SK-N-SH treated with all-trans-retinoic acid at 6 μM for 48 hours (cell line): ENCODE measurements around the gene UTS2R.

ENCODE experiments used
- ATAC-seq: fragments of 200-7000 bp; cut with Tn5 transposase; 3 replicates; pipeline ENCODE4 v1.9.1; 2020; ENCODE audit warnings: mild to moderate bottlenecking, moderate library complexity
- ARNTL ChIP-seq: fragments of 450-650 bp; formaldehyde crosslinking; IDR thresholded peaks from 2 replicates; pipeline ENCODE4 v1.5.0; 2020; ENCODE audit warnings: low read depth, mild to moderate bottlenecking, moderate library complexity, borderline replicate concordance
- BACH2 ChIP-seq: fragments of 250-450 bp; sonication (Bioruptor Pico); IDR thresholded peaks from 2 replicates; pipeline ENCODE4 v1.9.0; 2021; ENCODE audit warnings: mild to moderate bottlenecking, borderline replicate concordance
- CREB5 ChIP-seq: fragments of 250-450 bp; sonication (Bioruptor Pico); IDR thresholded peaks from 2 replicates; pipeline ENCODE4 v1.5.1; 2020; ENCODE audit warnings: low read depth, mild to moderate bottlenecking, moderate library complexity
- CSDC2 ChIP-seq: fragments of 250-450 bp; sonication (Bioruptor Pico); IDR thresholded peaks from 2 replicates; pipeline ENCODE4 v1.5.0; 2020; ENCODE audit warnings: mild to moderate bottlenecking, moderate library complexity
- ESRRG ChIP-seq: fragments of 250-450 bp; sonication (Bioruptor Pico); IDR thresholded peaks from 2 replicates; pipeline ENCODE4 v1.6.1; 2021; ENCODE audit warnings: mild to moderate bottlenecking
- GLIS3 ChIP-seq: fragments of 250-450 bp; sonication (Bioruptor Pico); IDR thresholded peaks from 2 replicates; pipeline ENCODE4 v1.5.0; 2020; ENCODE audit warnings: mild to moderate bottlenecking, moderate library complexity
- ISL1 ChIP-seq: fragments of 250-450 bp; sonication (Bioruptor Pico); IDR thresholded peaks from 2 replicates; pipeline ENCODE4 v2.1.2; 2022; ENCODE audit warnings: mild to moderate bottlenecking, moderate library complexity
- OSR1 ChIP-seq: fragments of 250-450 bp; sonication (Bioruptor Pico); IDR thresholded peaks from 2 replicates; pipeline ENCODE4 v1.8.0; 2022; ENCODE audit warnings: moderate library complexity, mild to moderate bottlenecking, inconsistent platforms
- PPARA ChIP-seq: fragments of 250-450 bp; sonication (Bioruptor Pico); IDR thresholded peaks from 2 replicates; pipeline ENCODE4 v1.5.0; 2020; ENCODE audit warnings: mild to moderate bottlenecking, borderline replicate concordance
- RARB ChIP-seq: fragments of 250-450 bp; sonication (Bioruptor Pico); IDR thresholded peaks from 2 replicates; pipeline ENCODE4 v1.8.0; 2021; ENCODE audit warnings: mild to moderate bottlenecking, moderate library complexity
- SNAI2 ChIP-seq: fragments of 250-450 bp; sonication (Bioruptor Pico); IDR thresholded peaks from 2 replicates; pipeline ENCODE4 v1.5.0; 2020; ENCODE audit warnings: mild to moderate bottlenecking, moderate library complexity
- TCF4 ChIP-seq: fragments of 250-450 bp; sonication (Bioruptor Pico); IDR thresholded peaks from 2 replicates; pipeline ENCODE4 v1.8.0; 2021; ENCODE audit warnings: mild to moderate bottlenecking, moderate library complexity, borderline replicate concordance
- TOX ChIP-seq: fragments of 250-450 bp; sonication (Bioruptor Pico); IDR thresholded peaks from 2 replicates; pipeline ENCODE4 v1.8.0; 2021; ENCODE audit warnings: mild to moderate bottlenecking, moderate library complexity, borderline replicate concordance
- ZC3H10 ChIP-seq: fragments of 250-450 bp; sonication (Bioruptor Pico); IDR thresholded peaks from 2 replicates; pipeline ENCODE4 v1.5.1; 2021; ENCODE audit warnings: mild to moderate bottlenecking, moderate library complexity
- ZFP3 ChIP-seq: fragments of 250-450 bp; sonication (Bioruptor Pico); IDR thresholded peaks from 2 replicates; pipeline ENCODE4 v1.5.0; 2020; ENCODE audit warnings: mild to moderate bottlenecking, moderate library complexity
- ZFP30 ChIP-seq: fragments of 450-650 bp; formaldehyde crosslinking; IDR thresholded peaks from 2 replicates; pipeline ENCODE4 v1.5.0; 2022; ENCODE audit warnings: mild to moderate bottlenecking, moderate library complexity
- ZNF565 ChIP-seq: fragments of 450-650 bp; formaldehyde crosslinking; conservative IDR thresholded peaks from 2 replicates; pipeline ENCODE4 v1.5.0; 2020; ENCODE audit warnings: low read depth, mild to moderate bottlenecking, moderate library complexity
- ZNF70 ChIP-seq: fragments of 450-650 bp; formaldehyde crosslinking; IDR thresholded peaks from 2 replicates; pipeline ENCODE4 v1.5.0; 2020; ENCODE audit warnings: mild to moderate bottlenecking, moderate library complexity
- ZNF8 ChIP-seq: fragments of 450-650 bp; formaldehyde crosslinking; IDR thresholded peaks from 2 replicates; pipeline ENCODE4 v1.5.0; 2020; ENCODE audit warnings: mild to moderate bottlenecking, moderate library complexity
- TF ChIP-seq, protein P1 (sequence below): fragments of 250-450 bp; sonication (Bioruptor Pico); IDR thresholded peaks from 2 replicates; pipeline ENCODE4 v1.5.1; 2021; ENCODE audit warnings: mild to moderate bottlenecking, moderate library complexity
- TF ChIP-seq, protein P2 (sequence below): fragments of 250-450 bp; sonication (Bioruptor Pico); IDR thresholded peaks from 2 replicates; pipeline ENCODE4 v1.8.0; 2021; ENCODE audit warnings: low read depth, mild to moderate bottlenecking, moderate library complexity, borderline replicate concordance
- TF ChIP-seq, protein P3 (sequence below): fragments of 250-450 bp; sonication (Bioruptor Pico); IDR thresholded peaks from 2 replicates; pipeline ENCODE4 v1.5.0; 2020; ENCODE audit warnings: mild to moderate bottlenecking, moderate library complexity

The UTS2R gene

DNA sequence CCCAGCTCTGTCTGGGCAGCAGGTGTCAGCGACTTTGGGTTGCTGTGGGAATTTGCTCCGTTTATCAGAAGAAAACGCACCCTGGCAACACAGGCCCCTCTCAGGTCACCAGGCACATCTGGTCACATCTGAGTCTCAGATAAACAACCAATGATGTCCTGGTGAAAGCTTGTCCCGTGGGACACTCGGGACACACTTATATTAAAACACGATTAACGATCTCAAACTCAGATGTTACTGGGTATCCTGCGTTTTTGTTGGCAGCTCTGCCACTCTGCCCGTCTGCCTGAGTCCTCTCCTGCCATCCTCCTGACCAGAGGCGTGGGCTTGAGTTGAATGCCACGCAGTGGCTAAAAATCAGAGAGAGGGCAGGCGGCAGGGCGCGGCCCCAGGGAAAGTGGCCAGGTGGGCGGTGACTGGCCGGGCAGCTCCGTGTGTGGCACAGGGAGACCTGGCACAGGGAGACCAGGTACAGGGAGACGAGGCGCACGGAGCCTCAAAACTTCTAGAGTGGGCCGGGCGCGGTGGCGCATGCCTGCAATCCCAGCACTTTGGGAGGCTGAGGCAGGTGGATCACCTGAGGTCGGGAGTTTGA, 40.1 kb upstream of the UTS2R start:
- no peak for TF ChIP-seq ZFP3 (CRISPR knock-in tag)
- TF ChIP-seq PPARA (CRISPR knock-in tag): no peak
- TF ChIP-seq ARNTL (CRISPR knock-in tag): no peak
- no peak for TF ChIP-seq CSDC2 (CRISPR knock-in tag)
- no peak for TF ChIP-seq CREB5 (CRISPR knock-in tag)
- no peak for TF ChIP-seq ZNF70 (CRISPR knock-in tag)
- TF ChIP-seq ZFP30 (CRISPR knock-in tag): no peak
- TF ChIP-seq RARB (CRISPR knock-in tag): no peak
- TF ChIP-seq ISL1 (CRISPR knock-in tag): no peak
- TF ChIP-seq, all 23 proteins: peak for 0
- ATAC-seq: no peak

- ATAC-seq: peak; percentile 24
- TF ChIP-seq BACH2: no peak
- TF ChIP-seq ISL1 (CRISPR knock-in tag): no peak
- no peak for TF ChIP-seq ZNF565
- TF ChIP-seq ZFP30 (CRISPR knock-in tag): no peak
- TF ChIP-seq PPARA (CRISPR knock-in tag): no peak
- TF ChIP-seq, protein P1, sequence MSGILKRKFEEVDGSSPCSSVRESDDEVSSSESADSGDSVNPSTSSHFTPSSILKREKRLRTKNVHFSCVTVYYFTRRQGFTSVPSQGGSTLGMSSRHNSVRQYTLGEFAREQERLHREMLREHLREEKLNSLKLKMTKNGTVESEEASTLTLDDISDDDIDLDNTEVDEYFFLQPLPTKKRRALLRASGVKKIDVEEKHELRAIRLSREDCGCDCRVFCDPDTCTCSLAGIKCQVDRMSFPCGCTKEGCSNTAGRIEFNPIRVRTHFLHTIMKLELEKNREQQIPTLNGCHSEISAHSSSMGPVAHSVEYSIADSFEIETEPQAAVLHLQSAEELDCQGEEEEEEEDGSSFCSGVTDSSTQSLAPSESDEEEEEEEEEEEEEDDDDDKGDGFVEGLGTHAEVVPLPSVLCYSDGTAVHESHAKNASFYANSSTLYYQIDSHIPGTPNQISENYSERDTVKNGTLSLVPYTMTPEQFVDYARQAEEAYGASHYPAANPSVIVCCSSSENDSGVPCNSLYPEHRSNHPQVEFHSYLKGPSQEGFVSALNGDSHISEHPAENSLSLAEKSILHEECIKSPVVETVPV (CRISPR knock-in tag): no peak
- TF ChIP-seq TOX (CRISPR knock-in tag): no peak
- TF ChIP-seq, protein P2, sequence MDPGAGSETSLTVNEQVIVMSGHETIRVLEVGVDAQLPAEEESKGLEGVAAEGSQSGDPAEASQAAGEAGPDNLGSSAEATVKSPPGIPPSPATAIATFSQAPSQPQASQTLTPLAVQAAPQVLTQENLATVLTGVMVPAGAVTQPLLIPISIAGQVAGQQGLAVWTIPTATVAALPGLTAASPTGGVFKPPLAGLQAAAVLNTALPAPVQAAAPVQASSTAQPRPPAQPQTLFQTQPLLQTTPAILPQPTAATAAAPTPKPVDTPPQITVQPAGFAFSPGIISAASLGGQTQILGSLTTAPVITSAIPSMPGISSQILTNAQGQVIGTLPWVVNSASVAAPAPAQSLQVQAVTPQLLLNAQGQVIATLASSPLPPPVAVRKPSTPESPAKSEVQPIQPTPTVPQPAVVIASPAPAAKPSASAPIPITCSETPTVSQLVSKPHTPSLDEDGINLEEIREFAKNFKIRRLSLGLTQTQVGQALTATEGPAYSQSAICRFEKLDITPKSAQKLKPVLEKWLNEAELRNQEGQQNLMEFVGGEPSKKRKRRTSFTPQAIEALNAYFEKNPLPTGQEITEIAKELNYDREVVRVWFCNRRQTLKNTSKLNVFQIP (CRISPR knock-in tag): no peak
- no peak for TF ChIP-seq CREB5 (CRISPR knock-in tag)
- no peak for TF ChIP-seq TCF4
- no peak for TF ChIP-seq RARB (CRISPR knock-in tag)
- TF ChIP-seq ZNF70 (CRISPR knock-in tag): no peak
- TF ChIP-seq OSR1 (CRISPR knock-in tag): no peak
- TF ChIP-seq ZC3H10: no peak
Measured at GRCh38 chr17:82332669-82333278, 38.8 kb upstream of the UTS2R start.

DNA sequence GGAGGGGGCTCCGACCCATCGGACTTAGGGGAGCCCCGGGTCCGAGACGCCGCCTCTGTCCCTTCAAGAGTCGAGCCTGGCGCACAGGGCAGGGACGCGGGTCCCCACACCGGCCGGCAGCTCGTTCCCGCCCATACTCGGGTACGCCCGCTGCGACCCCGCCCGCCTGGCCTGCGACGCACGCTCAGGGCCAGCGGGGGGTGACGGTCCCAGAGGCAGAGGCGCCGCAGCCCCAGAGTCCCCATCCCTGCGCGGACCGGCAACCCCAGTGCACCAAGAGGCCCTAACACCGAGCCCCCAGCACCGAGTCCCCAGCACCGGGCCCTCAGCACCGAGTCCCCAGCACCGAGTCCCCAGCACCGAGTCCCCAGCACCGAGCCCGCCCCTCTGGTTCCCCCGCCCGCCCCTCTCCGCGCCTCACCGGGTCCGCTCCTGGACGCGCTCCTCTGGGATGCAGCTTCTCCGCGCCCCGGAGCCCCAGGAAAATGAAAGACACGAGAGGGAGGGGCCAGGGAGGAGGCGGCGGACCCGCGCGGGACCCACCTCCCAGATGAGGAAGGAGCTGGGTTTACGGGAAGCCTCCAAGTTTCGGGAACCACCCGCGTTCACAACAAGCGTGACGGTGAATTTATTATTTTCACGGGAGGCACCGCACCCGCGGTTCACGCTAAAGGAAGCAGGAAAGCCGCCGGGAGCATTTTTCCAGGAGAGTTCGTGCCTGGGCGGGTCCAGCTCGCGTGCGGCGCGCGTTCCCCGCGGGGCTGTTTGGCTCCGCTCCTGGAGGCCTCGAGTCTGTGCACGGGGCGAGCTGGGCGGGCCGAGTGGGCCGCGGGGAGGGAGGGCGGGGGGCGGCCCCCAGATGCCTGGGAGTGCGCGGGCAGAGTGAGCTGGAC, 38.0 kb upstream of the UTS2R start, which contains the start of gene SECTM1:
SECTM1 (minus strand) TSS at position 488 of the 893 bp plus-strand sequence. CDS start 6,526 bp downstream, outside the sequence.
- TF ChIP-seq ZFP30 (CRISPR knock-in tag) (no peak), ZNF8 (CRISPR knock-in tag) (no peak), ARNTL (CRISPR knock-in tag) (no peak), BACH2 (no peak), ISL1 (CRISPR knock-in tag) (no peak), PPARA (CRISPR knock-in tag) (no peak), SNAI2 (CRISPR knock-in tag) (no peak), CSDC2 (CRISPR knock-in tag) (no peak), GLIS3 (no peak), ZNF70 (CRISPR knock-in tag) (no peak), CREB5 (CRISPR knock-in tag) (no peak), ESRRG (CRISPR knock-in tag) (no peak), ZC3H10 (no peak), ZFP3 (CRISPR knock-in tag) (no peak), TCF4 (no peak), ZNF565 (no peak), OSR1 (CRISPR knock-in tag) (no peak), TOX (CRISPR knock-in tag) (no peak)
- TF ChIP-seq, protein P3, sequence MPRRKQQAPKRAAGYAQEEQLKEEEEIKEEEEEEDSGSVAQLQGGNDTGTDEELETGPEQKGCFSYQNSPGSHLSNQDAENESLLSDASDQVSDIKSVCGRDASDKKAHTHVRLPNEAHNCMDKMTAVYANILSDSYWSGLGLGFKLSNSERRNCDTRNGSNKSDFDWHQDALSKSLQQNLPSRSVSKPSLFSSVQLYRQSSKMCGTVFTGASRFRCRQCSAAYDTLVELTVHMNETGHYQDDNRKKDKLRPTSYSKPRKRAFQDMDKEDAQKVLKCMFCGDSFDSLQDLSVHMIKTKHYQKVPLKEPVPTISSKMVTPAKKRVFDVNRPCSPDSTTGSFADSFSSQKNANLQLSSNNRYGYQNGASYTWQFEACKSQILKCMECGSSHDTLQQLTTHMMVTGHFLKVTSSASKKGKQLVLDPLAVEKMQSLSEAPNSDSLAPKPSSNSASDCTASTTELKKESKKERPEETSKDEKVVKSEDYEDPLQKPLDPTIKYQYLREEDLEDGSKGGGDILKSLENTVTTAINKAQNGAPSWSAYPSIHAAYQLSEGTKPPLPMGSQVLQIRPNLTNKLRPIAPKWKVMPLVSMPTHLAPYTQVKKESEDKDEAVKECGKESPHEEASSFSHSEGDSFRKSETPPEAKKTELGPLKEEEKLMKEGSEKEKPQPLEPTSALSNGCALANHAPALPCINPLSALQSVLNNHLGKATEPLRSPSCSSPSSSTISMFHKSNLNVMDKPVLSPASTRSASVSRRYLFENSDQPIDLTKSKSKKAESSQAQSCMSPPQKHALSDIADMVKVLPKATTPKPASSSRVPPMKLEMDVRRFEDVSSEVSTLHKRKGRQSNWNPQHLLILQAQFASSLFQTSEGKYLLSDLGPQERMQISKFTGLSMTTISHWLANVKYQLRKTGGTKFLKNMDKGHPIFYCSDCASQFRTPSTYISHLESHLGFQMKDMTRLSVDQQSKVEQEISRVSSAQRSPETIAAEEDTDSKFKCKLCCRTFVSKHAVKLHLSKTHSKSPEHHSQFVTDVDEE (CRISPR knock-in tag): no peak
- TF ChIP-seq, protein P2 (CRISPR knock-in tag): no peak
- peak; percentile 3 for ATAC-seq
